SK-N-SH (cell line): ENCODE measurements around the gene PDE4B. TPM values are rescaled to one million over a fixed set of nuclear protein-coding genes. Genes with fewer than 3 reads are reported as not detected.

ENCODE experiments used
- CTCF ChIA-PET: fragments of 300-600, 350-600 bp; formaldehyde crosslinking; extraction: SDS; loops from one replicate; lab custom pipeline; 2021; lab: Yijun Ruan, JAX
- POLR2A ChIA-PET: fragments of 350-600 bp; sonication (Branson Sonifier 250); formaldehyde crosslinking; extraction: SDS; loops from one replicate; lab custom pipeline; 2020; ENCODE audit warnings: antibody characterized with exemption, inconsistent platforms; lab: Yijun Ruan, JAX
- DNase-seq: peaks from one replicate; pipeline ENCODE4 v3.0.0; 2012
- H2AFZ ChIP-seq: fragments of 200-600 bp; sonication (generic); 2 replicates; pipeline ENCODE4 v1.8.1; 2016; ENCODE audit warnings: antibody characterized with exemption, mild to moderate bottlenecking, low read depth
- H3F3A ChIP-seq: fragments of 200-600 bp; sonication (generic); replicated peaks from 2 replicates; pipeline ENCODE3; 2016; ENCODE audit warnings: antibody characterized with exemption, mild to moderate bottlenecking; ENCODE audit not compliant: insufficient read depth
- H3K27ac ChIP-seq, 2 experiments: fragments of 200-500 bp in 1 of 2; fragments of 200-600 bp in 1 of 2; sonication (Bioruptor generic) in 1 of 2; sonication (generic), shearing (Covaris generic) in 1 of 2; 2 replicates each; pipeline versions ENCODE4 v1.5.1 to v1.6.1; 2014 to 2016; ENCODE audit warnings: low read depth in 2 of 2, inconsistent platforms in 1 of 2, low read length in 1 of 2, mild to moderate bottlenecking in 1 of 2, mixed read lengths in 1 of 2
- H3K27me3 ChIP-seq: fragments of 200-600 bp; sonication (generic), shearing (Covaris generic); 2 replicates; pipeline ENCODE4 v1.6.1; 2016; ENCODE audit warnings: mixed run types; ENCODE audit not compliant: insufficient read depth
- H3K36me3 ChIP-seq, 2 experiments: fragments of 200-500 bp in 1 of 2; fragments of 200-600 bp in 1 of 2; sonication (Bioruptor generic) in 1 of 2; sonication (generic) in 1 of 2; replicated peaks in 1 of 2; 2 replicates each; pipeline versions ENCODE3 to v1.5.1; 2014 to 2016; ENCODE audit warnings: low read length in 1 of 2, mild to moderate bottlenecking in 1 of 2; ENCODE audit not compliant: insufficient read depth in 2 of 2, control insufficient read depth in 1 of 2
- H3K4me1 ChIP-seq, 2 experiments: fragments of 200-500 bp in 1 of 2; fragments of 200-600 bp in 1 of 2; sonication (Bioruptor generic) in 1 of 2; sonication (generic), shearing (Covaris generic) in 1 of 2; 2 replicates each; pipeline versions ENCODE4 v1.5.1 to v1.6.1; 2014 to 2016; ENCODE audit warnings: low read depth in 1 of 2, low read length in 1 of 2, mixed run types in 1 of 2; ENCODE audit not compliant: insufficient read depth in 2 of 2, control insufficient read depth in 1 of 2
- H3K4me2 ChIP-seq: fragments of 200-600 bp; sonication (generic), shearing (Covaris generic); 2 replicates; pipeline ENCODE4 v1.6.1; 2017; ENCODE audit warnings: mixed run types
- H3K4me3 ChIP-seq, 2 experiments: fragments of 200-500 bp in 1 of 2; fragments of 200-600 bp in 1 of 2; sonication (Bioruptor generic) in 1 of 2; sonication (generic), shearing (Covaris generic) in 1 of 2; 2 replicates each; pipeline versions ENCODE4 v1.5.1 to v1.8.1; 2014 to 2016; ENCODE audit warnings: low read depth in 2 of 2, inconsistent platforms in 1 of 2, low read length in 1 of 2, mild to moderate bottlenecking in 1 of 2, mixed read lengths in 1 of 2, moderate library complexity in 1 of 2
- H3K79me2 ChIP-seq: fragments of 200-600 bp; sonication (generic); 2 replicates; pipeline ENCODE4 v1.8.1; 2017; ENCODE audit warnings: mild to moderate bottlenecking; ENCODE audit not compliant: insufficient read depth
- H3K9ac ChIP-seq: fragments of 200-600 bp; sonication (generic); 2 replicates; pipeline ENCODE4 v1.6.1; 2017; ENCODE audit warnings: mixed run types
- H3K9me2 ChIP-seq: fragments of 200-600 bp; sonication (generic); 2 replicates; pipeline ENCODE4 v1.6.1; 2017; ENCODE audit warnings: mixed run types
- H3K9me3 ChIP-seq: fragments of 200-600 bp; sonication (generic); 2 replicates; pipeline ENCODE4 v1.6.1; 2017; ENCODE audit warnings: mixed run types, mild to moderate bottlenecking, moderate library complexity
- H4K20me1 ChIP-seq: fragments of 200-600 bp; sonication (generic); 2 replicates; pipeline ENCODE4 v1.6.1; 2017; ENCODE audit warnings: mild to moderate bottlenecking, mixed run types; ENCODE audit not compliant: insufficient read depth
- CTCF ChIP-seq: fragments of 200-600 bp; sonication (generic); IDR thresholded peaks from 2 replicates; pipeline ENCODE4 v1.6.1; 2017; ENCODE audit warnings: antibody characterized with exemption, mild to moderate bottlenecking, moderate library complexity
- EP300 ChIP-seq, 2 experiments: IDR thresholded peaks; 2 replicates each; pipeline versions ENCODE4 v1.4.0 to v1.6.1; 2012; ENCODE audit warnings: borderline replicate concordance in 1 of 2, low read depth in 1 of 2, low read length in 1 of 2
- GABPA ChIP-seq: IDR thresholded peaks from 2 replicates; pipeline ENCODE4 v1.4.0; 2012; ENCODE audit warnings: low read depth, mild to moderate bottlenecking
- GATA2 ChIP-seq: sonication (generic); formaldehyde crosslinking; IDR thresholded peaks from 2 replicates; pipeline ENCODE4 v1.5.0; 2020; ENCODE audit warnings: mild to moderate bottlenecking, missing genetic modification reagents
- IRF3 ChIP-seq: fragments of 150-350 bp; IDR thresholded peaks from 2 replicates; pipeline ENCODE4 v1.6.1; 2016; ENCODE audit warnings: mild to moderate bottlenecking, low read depth, low read length
- MEF2A ChIP-seq: IDR thresholded peaks from 2 replicates; pipeline ENCODE4 v1.4.0; 2012; ENCODE audit warnings: low read depth, borderline replicate concordance
- NFIC ChIP-seq: IDR thresholded peaks from 2 replicates; pipeline ENCODE4 v1.4.0; 2012; ENCODE audit warnings: borderline replicate concordance
- NRF1 ChIP-seq: IDR thresholded peaks from 2 replicates; pipeline ENCODE4 v1.6.1; 2012; ENCODE audit warnings: low read depth, mild to moderate bottlenecking, low read length
- REST ChIP-seq: IDR thresholded peaks from 2 replicates; pipeline ENCODE4 v1.6.1; 2012; ENCODE audit warnings: mild to moderate bottlenecking, low read depth, low read length, moderate library complexity
- RFX5 ChIP-seq: IDR thresholded peaks from 2 replicates; pipeline ENCODE4 v1.6.1; 2012; ENCODE audit warnings: mild to moderate bottlenecking, improper control_type of control experiment, low read length
- SMC3 ChIP-seq: IDR thresholded peaks from 2 replicates; pipeline ENCODE4 v1.6.1; 2012; ENCODE audit warnings: low read depth, low read length, improper control_type of control experiment
- TCF12 ChIP-seq: IDR thresholded peaks from 2 replicates; pipeline ENCODE4 v1.4.0; 2012
- WGBS: methylation state at CpG from one replicate; pipeline ENCODE4 v1.1.6; 2017; ENCODE audit warnings: low lambda C conversion rate; 5-methylcytosine and 5-hydroxymethylcytosine counted together
- polyA plus RNA-seq, 3 experiments: library from polyadenylated mRNA; depleted of rRNA; stranded (reverse); fragments of >200 nt; gene quantifications; 2 replicates each; pipeline ENCODE4 v1.2.3, GENCODE V29; 2012

PDE4B gene
- polyA plus RNA-seq, 1 of the 3 experiments (the other 2 are of a cell fraction): 1.9 TPM

- TF ChIP-seq GABPA (no peak), RFX5 (no peak), CTCF (peak; percentile 44), REST (no peak)
Observed at GRCh38 chr1:65992165-65992821, 199.6 kb downstream of the PDE4B start (continued).

GRCh38 chr1:65992831-65993271 lies 200.2 kb downstream of the PDE4B start:
- Histone ChIP-seq H3K79me2 (no peaks in the 10 kb centered on the region), H3K27me3 (no peaks in the 10 kb centered on the region), H3F3A (no peaks in the 10 kb centered on the region), H3K4me3 (peak overlapping the region; percentile 49 to 56), H3K9me3 (no peaks in the 10 kb centered on the region), H3K9me2 (no peaks in the 10 kb centered on the region), H3K27ac (peak overlapping the region; percentile 8 to 91; a peak in 3 of 4 replicates), H3K4me2 (peak overlapping the region; percentile 69), H4K20me1 (no peaks in the 10 kb centered on the region), H3K36me3 (no peaks in the 10 kb centered on the region), H3K4me1 (peaks cover 3 to 5% of the 10 kb centered on the region in 2 experiments; a peak in 3 of 4 replicates), H3K9ac (peak overlapping the region; percentile 35; the same call in 1 of the 2 replicates), H2AFZ (peak overlapping the region; percentile 72)
- CTCF ChIA-PET: interaction anchor here (0.8 to 13.1 kb wide), 10 partner anchors 8 to 511 kb away, joined by 3 to 203 read pairs (median 4); no protein-coding TSS in a partner anchor
- POLR2A ChIA-PET: interaction anchor here (1.0 to 1.4 kb wide), 3 partner anchors 249 to 501 kb away, joined by 3 to 8 read pairs (median 5); no protein-coding TSS in a partner anchor
- 0% methylated on average over 7 of the region's 7 CpGs for WGBS
- TF ChIP-seq SMC3 (no peak), REST (no peak), EP300 (IDR thresholded peaks at IDR 0.05; ENCODE audit: borderline replicate concordance in 1 of 2, low read depth in 1 of 2, low read length in 1 of 2) (no peak), NFIC (no peak), IRF3 (no peak), NRF1 (no peak), MEF2A (no peak), TCF12 (no peak), GATA2 (CRISPR knock-in tag) (no peak)
- DNase-seq: no peak
